HCT116 (cell line): ENCODE data around the gene AZIN2. TPM values are rescaled to one million over a fixed set of nuclear protein-coding genes. Genes with fewer than 3 reads are reported as not detected.

Experiments
- ATAC-seq: fragments of 200-7000 bp; cut with Tn5 transposase; 2 replicates; pipeline ENCODE4 v1.9.1; 2020; ENCODE audit warnings: mild to moderate bottlenecking, moderate library complexity
- BruUV-seq: library from RNA; stranded (reverse); fragments of 400-500 nt; replicated peaks from 2 replicates; lab custom pipeline; 2021; lab: Mats Ljungman, UMichigan
- CTCF ChIA-PET: fragments of 300-600 bp; sonication (Branson Sonifier 250); formaldehyde crosslinking; loops from one replicate; lab custom pipeline; 2021; ENCODE audit warnings: antibody characterized with exemption; lab: Charles Lee
- POLR2A ChIA-PET: fragments of 300-600, 350-600 bp; sonication (Branson Sonifier 250); formaldehyde crosslinking; loops from one replicate; lab custom pipeline; 2021; ENCODE audit warnings: antibody characterized with exemption; lab: Charles Lee
- RAD21 ChIA-PET, 2 experiments: fragments of 300-600 bp; sonication (Branson Sonifier 250); formaldehyde crosslinking; loops; one replicate each; lab custom pipeline; 2023; ENCODE audit warnings: low total read pairs in 2 of 2; ENCODE audit not compliant: uncharacterized antibody in 2 of 2, unreplicated experiment in 2 of 2, low non-redundant PET in 1 of 2; lab: Charles Lee
- DNase-seq: peaks from one replicate; pipeline ENCODE4 v3.0.0-alpha.2; 2010; ENCODE audit warnings: low read depth, low spot score
- H2AFZ ChIP-seq: fragments of 200-600 bp; shearing (Covaris generic), sonication (generic); 2 replicates; pipeline ENCODE4 v1.6.1; 2017; ENCODE audit warnings: low read depth, mixed run types, mixed read lengths, antibody characterized with exemption, low read length; ENCODE audit not compliant: poor library complexity, severe bottlenecking
- H3K27ac ChIP-seq: 2 replicates; pipeline ENCODE4 v1.5.1; 2012; ENCODE audit warnings: low read depth, low read length
- H3K27me3 ChIP-seq: fragments of 200-600 bp; sonication (generic); 2 replicates; pipeline ENCODE4 v1.6.1; 2016; ENCODE audit warnings: mixed run types, low read length, mixed read lengths; ENCODE audit not compliant: insufficient read depth
- H3K36me3 ChIP-seq, 2 experiments: fragments of 200-500 bp in 1 of 2; fragments of 200-600 bp in 1 of 2; sonication (Bioruptor generic) in 1 of 2; sonication (generic) in 1 of 2; 2 replicates each; pipeline versions ENCODE4 v1.5.1 to v1.6.1; 2014 to 2016; ENCODE audit warnings: low read length in 2 of 2, inconsistent platforms in 1 of 2, mixed read lengths in 1 of 2, mixed run types in 1 of 2; ENCODE audit not compliant: insufficient read depth in 2 of 2, control insufficient read depth in 1 of 2
- H3K4me1 ChIP-seq, 2 experiments: fragments of 200-600 bp in 1 of 2; sonication (generic) in 1 of 2; 2 replicates each; pipeline versions ENCODE4 v1.5.1 to v1.6.1; 2012 to 2017; ENCODE audit warnings: low read length in 2 of 2, inconsistent platforms in 1 of 2, mild to moderate bottlenecking in 1 of 2, mixed read lengths in 1 of 2, mixed run types in 1 of 2, moderate library complexity in 1 of 2; ENCODE audit not compliant: insufficient read depth in 2 of 2, control insufficient read depth in 1 of 2
- H3K4me2 ChIP-seq: fragments of 200-600 bp; sonication (generic); 2 replicates; pipeline ENCODE4 v1.6.1; 2017; ENCODE audit warnings: mixed run types, low read length, mixed read lengths
- H3K4me3 ChIP-seq, 2 experiments: fragments of 200-600 bp in 1 of 2; sonication (generic) in 1 of 2; replicated peaks in 1 of 2; 2 replicates each; pipeline ENCODE4 v1.5.1; 2011 to 2016; ENCODE audit warnings: low read length in 2 of 2, control low read depth in 1 of 2, low read depth in 1 of 2, mild to moderate bottlenecking in 1 of 2, mixed read lengths in 1 of 2, mixed run types in 1 of 2
- H3K79me2 ChIP-seq: fragments of 200-600 bp; sonication (generic); 2 replicates; pipeline ENCODE4 v1.6.1; 2017; ENCODE audit warnings: mild to moderate bottlenecking, mixed run types, low read length, moderate library complexity, mixed read lengths; ENCODE audit not compliant: insufficient read depth
- H3K9ac ChIP-seq: fragments of 200-600 bp; sonication (generic); 2 replicates; pipeline ENCODE4 v1.6.1; 2016; ENCODE audit warnings: low read length, mixed read lengths
- H3K9me2 ChIP-seq: fragments of 200-600 bp; sonication (generic), shearing (Covaris generic); 2 replicates; pipeline ENCODE4 v1.6.1; 2017; ENCODE audit warnings: mixed run types, mild to moderate bottlenecking, moderate library complexity; ENCODE audit not compliant: insufficient read depth
- H3K9me3 ChIP-seq, 2 experiments: fragments of 200-500 bp in 1 of 2; fragments of 200-600 bp in 1 of 2; sonication (Bioruptor generic) in 1 of 2; sonication (generic) in 1 of 2; 2 replicates each; pipeline ENCODE4 v1.6.1; 2014 to 2017; ENCODE audit warnings: low read length in 2 of 2, mixed read lengths in 2 of 2, inconsistent platforms in 1 of 2, low read depth in 1 of 2, mild to moderate bottlenecking in 1 of 2, mixed run types in 1 of 2, moderate library complexity in 1 of 2; ENCODE audit not compliant: control insufficient read depth in 1 of 2, insufficient read depth in 1 of 2
- H4K20me1 ChIP-seq: fragments of 200-600 bp; sonication (generic), shearing (Covaris generic); 2 replicates; pipeline ENCODE4 v1.6.1; 2017; ENCODE audit warnings: mixed run types, mild to moderate bottlenecking, moderate library complexity; ENCODE audit not compliant: insufficient read depth
- ATF3 ChIP-seq: IDR thresholded peaks from 2 replicates; pipeline ENCODE4 v1.6.1; 2012
- CBX3 ChIP-seq: IDR thresholded peaks from 2 replicates; pipeline ENCODE4 v1.6.1; 2012; ENCODE audit warnings: low read depth
- CEBPB ChIP-seq: IDR thresholded peaks from 2 replicates; pipeline ENCODE4 v1.6.1; 2012; ENCODE audit warnings: low read depth
- EZH2 ChIP-seq: fragments of 200-600 bp; sonication (generic); IDR thresholded peaks from 2 replicates; pipeline ENCODE4 v1.6.1; 2017; ENCODE audit warnings: antibody characterized with exemption, mixed run types
- EZH2phosphoT487 ChIP-seq: fragments of 200-600 bp; IDR thresholded peaks from 2 replicates; pipeline ENCODE4 v1.6.1; 2018; ENCODE audit warnings: antibody characterized with exemption, borderline replicate concordance
- FOSL1 ChIP-seq: IDR thresholded peaks from 2 replicates; pipeline ENCODE4 v1.6.1; 2012; ENCODE audit warnings: low read depth
- MAX ChIP-seq: IDR thresholded peaks from 2 replicates; pipeline ENCODE4 v1.6.1; 2012
- POLR2A ChIP-seq: IDR thresholded peaks from 2 replicates; pipeline ENCODE4 v1.7.0; 2011; ENCODE audit warnings: borderline replicate concordance; ENCODE audit not compliant: insufficient read depth, insufficient read length; ENCODE audit errors: extremely low read depth
- POLR2AphosphoS5 ChIP-seq: IDR thresholded peaks from 2 replicates; pipeline ENCODE4 v1.6.1; 2011; ENCODE audit warnings: mild to moderate bottlenecking, low read depth, low read length, moderate library complexity
- RAD21 ChIP-seq: IDR thresholded peaks from 2 replicates; pipeline ENCODE4 v1.6.1; 2012; ENCODE audit warnings: low read depth, mild to moderate bottlenecking
- REST ChIP-seq: IDR thresholded peaks from 2 replicates; pipeline ENCODE4 v1.6.1; 2012; ENCODE audit warnings: low read depth
- SIN3A ChIP-seq: IDR thresholded peaks from 2 replicates; pipeline ENCODE4 v1.6.1; 2012; ENCODE audit warnings: low read depth
- SP1 ChIP-seq: IDR thresholded peaks from 2 replicates; pipeline ENCODE4 v1.6.1; 2012; ENCODE audit warnings: low read depth
- SRF ChIP-seq: IDR thresholded peaks from 2 replicates; pipeline ENCODE4 v1.6.1; 2012; ENCODE audit warnings: low read depth
- TCF7L2 ChIP-seq: IDR thresholded peaks from 2 replicates; pipeline ENCODE4 v1.7.0; 2011; ENCODE audit warnings: borderline replicate concordance, inconsistent platforms; ENCODE audit not compliant: insufficient read depth, insufficient read length; ENCODE audit errors: extremely low read depth
- ZFX ChIP-seq: fragments of 450-650 bp; IDR thresholded peaks from 2 replicates; pipeline ENCODE4 v1.6.1; 2017
- ZNF274 ChIP-seq: fragments of 200-500 bp; sonication (Bioruptor generic); IDR thresholded peaks from 2 replicates; pipeline ENCODE4 v1.6.1; 2014; ENCODE audit warnings: mild to moderate bottlenecking, low read depth, low read length, inconsistent platforms
- intact Hi-C: fragments of 100-400 bp; cut with micrococcal nuclease; formaldehyde crosslinking; loops from 2 replicates; pipeline ENCODE4 v1.10.0; 2022
- total RNA-seq: library from RNA; stranded (reverse); gene quantifications from one replicate; pipeline ENCODE4 v1.2.1, GENCODE V29; 2021; ENCODE audit not compliant: unreplicated experiment
- TF ChIP-seq, protein P1 (sequence below), 3 experiments: fragments of 200-600 bp in 1 of 3; sonication (generic) in 1 of 3; IDR thresholded peaks in 2 of 3; conservative IDR thresholded peaks in 1 of 3; 2 replicates each; pipeline ENCODE4 v1.5.1; 2012 to 2017; ENCODE audit warnings: low read depth in 2 of 3, low read length in 2 of 3, antibody characterized with exemption in 1 of 3, borderline replicate concordance in 1 of 3, control low read depth in 1 of 3, mild to moderate bottlenecking in 1 of 3, mixed read lengths in 1 of 3, mixed run types in 1 of 3, moderate library complexity in 1 of 3; ENCODE audit not compliant: insufficient read depth in 1 of 3

Gene AZIN2
- total RNA-seq, 1 experiment from 2014 or later = 7.8 TPM

DNA sequence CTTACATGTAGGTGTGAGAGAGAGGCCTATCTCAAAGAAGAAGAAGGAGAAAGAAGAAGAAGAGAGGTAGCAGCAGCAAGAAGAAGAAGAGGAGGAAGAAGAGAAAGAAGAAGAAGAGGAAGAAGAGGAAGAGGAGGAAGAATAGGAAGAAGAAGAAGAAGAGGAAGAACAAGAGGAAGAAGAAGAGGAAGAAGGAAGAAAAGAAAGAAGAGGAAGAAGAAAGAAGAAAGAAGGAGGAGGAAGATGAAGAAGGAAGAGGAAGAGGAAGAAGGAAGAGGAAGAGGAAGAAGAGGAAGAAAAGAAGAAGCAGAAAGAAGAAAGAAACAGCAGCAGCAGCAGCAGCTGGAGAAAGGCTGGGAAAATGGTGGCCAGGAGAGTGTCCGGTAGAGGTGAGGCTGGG is 10.3 kb upstream of the AZIN2 start (continued):
- TF ChIP-seq MAX (no peak), ZFX (no peak), SP1 (no peak), POLR2AphosphoS5 (no peak), CEBPB (no peak), RAD21 (no peak), EZH2 (no peak), ZNF274 (no peak), ATF3 (no peak), CBX3 (no peak)

GRCh38 chr1:33072707-33073106 is 8.2 kb upstream of the AZIN2 start:
- DNase-seq (no peak), ATAC-seq (no peak)
- RAD21 ChIA-PET = no interaction called here
- CTCF ChIA-PET = no interaction called here
- H4K20me1 ChIP-seq = no peaks in the 10 kb centered on the region
- no peaks in the 10 kb centered on the region for H3K27me3 ChIP-seq
- no peak overlapping the region for H3K4me2 ChIP-seq
- no peak overlapping the region for H3K9ac ChIP-seq
- H3K27ac ChIP-seq = no peak overlapping the region
- no peaks in the 10 kb centered on the region for H3K9me2 ChIP-seq
- H3K4me3 ChIP-seq = no peak overlapping the region
- no TSS peak for BruUV-seq
- intact Hi-C loops = no loop called here
- H3K79me2 ChIP-seq = no peaks in the 10 kb centered on the region
- POLR2A ChIA-PET = no interaction called here
- no peak overlapping the region for H2AFZ ChIP-seq
- H3K9me3 ChIP-seq = no peaks in the 10 kb centered on the region
- H3K4me1 ChIP-seq = peaks cover 0 to 3% of the 10 kb centered on the region in 2 experiments; a peak in 1 of 4 replicates
- H3K36me3 ChIP-seq = no peaks in the 10 kb centered on the region
- no peak for TF ChIP-seq MAX
- TF ChIP-seq CEBPB = no peak
- TF ChIP-seq SRF = no peak
- no peak for TF ChIP-seq REST
- TF ChIP-seq EZH2phosphoT487 = no peak
- TF ChIP-seq, protein P1, sequence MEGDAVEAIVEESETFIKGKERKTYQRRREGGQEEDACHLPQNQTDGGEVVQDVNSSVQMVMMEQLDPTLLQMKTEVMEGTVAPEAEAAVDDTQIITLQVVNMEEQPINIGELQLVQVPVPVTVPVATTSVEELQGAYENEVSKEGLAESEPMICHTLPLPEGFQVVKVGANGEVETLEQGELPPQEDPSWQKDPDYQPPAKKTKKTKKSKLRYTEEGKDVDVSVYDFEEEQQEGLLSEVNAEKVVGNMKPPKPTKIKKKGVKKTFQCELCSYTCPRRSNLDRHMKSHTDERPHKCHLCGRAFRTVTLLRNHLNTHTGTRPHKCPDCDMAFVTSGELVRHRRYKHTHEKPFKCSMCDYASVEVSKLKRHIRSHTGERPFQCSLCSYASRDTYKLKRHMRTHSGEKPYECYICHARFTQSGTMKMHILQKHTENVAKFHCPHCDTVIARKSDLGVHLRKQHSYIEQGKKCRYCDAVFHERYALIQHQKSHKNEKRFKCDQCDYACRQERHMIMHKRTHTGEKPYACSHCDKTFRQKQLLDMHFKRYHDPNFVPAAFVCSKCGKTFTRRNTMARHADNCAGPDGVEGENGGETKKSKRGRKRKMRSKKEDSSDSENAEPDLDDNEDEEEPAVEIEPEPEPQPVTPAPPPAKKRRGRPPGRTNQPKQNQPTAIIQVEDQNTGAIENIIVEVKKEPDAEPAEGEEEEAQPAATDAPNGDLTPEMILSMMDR (IDR thresholded peaks at IDR 0.05 in 2 of 3, conservative IDR thresholded peaks at IDR 0.05 in 1 of 3; ENCODE audit: borderline replicate concordance in 1 of 3, insufficient read depth in 1 of 3, low read depth in 2 of 3, low read length in 2 of 3) = no peak
- TF ChIP-seq EZH2 = no peak
- TF ChIP-seq POLR2A = no peak
- TF ChIP-seq POLR2AphosphoS5 = no peak
- no peak for TF ChIP-seq SP1
- no peak for TF ChIP-seq SIN3A
- TF ChIP-seq ZNF274 = no peak
- TF ChIP-seq TCF7L2 = no peak
- TF ChIP-seq FOSL1 = no peak
- no peak for TF ChIP-seq ZFX
